Erythroblast (primary cell): ENCODE measurements around the gene TMEM30A.

ENCODE experiments used
- GATA1 ChIP-seq: IDR thresholded peaks from 2 replicates; pipeline ENCODE4 v1.6.1; 2011; ENCODE audit warnings: low read depth, mild to moderate bottlenecking, control low read depth, low read length, moderate library complexity
- POLR2A ChIP-seq: IDR thresholded peaks from 2 replicates; pipeline ENCODE4 v1.6.1; 2011; ENCODE audit warnings: mild to moderate bottlenecking, low read length

GRCh38 chr6:75291744-75292143 lies 7.2 kb upstream of the TMEM30A start:
- TF ChIP-seq POLR2A (no peak), GATA1 (no peak)
